ENCODE measurements around the gene CRABP2.

DNA sequence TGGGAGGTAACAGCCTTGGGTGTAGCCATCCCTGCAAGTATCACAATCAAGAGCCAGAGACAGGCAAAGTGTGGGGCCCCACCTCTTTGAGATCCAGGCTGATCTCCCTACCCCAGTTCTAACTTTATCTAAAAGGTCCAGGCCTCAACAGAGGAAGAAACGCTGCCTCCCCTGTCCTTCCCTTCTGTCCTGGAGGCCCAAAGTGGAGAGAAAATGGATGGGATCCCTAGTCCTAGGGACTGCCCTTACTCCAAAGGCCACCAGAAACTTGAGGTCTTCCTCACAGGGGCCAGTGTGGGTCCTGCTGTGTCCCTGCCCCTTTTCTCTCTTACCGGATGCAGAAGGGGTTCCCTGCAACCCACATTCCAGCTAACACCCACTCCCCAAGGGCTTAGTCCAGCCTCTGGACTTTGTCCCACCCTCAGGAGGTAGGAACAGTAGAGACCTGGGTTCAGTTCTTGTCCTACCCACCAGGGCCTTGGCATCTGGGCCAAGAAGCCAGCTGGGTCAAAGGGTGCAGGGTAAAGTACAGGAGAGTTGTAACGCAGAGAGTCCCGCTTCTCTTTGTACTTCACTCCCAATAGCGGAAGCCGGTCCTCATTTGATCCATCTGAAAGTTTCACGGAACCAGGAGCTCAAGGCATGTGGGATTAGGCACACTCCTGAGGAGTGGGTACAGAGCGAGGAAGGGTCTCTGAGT lies 44.2 kb upstream of the CRABP2 start:
- TF ChIP-seq CTCF (IDR thresholded peaks at IDR 0.05; ENCODE audit: low read depth, low read length), result no peak
- no peak for TF ChIP-seq EZH2phosphoT487 (IDR thresholded peaks at IDR 0.05; ENCODE audit: low read depth)
